Panc1 (cell line): Measurements from ENCODE around the gene ADGRV1.

Source experiments
- CTCF ChIP-seq: fragments of 450-650 bp; IDR thresholded peaks from 2 replicates; pipeline ENCODE4 v1.5.1; 2017; ENCODE audit warnings: mild to moderate bottlenecking
- POLR2AphosphoS5 ChIP-seq: IDR thresholded peaks from 2 replicates; pipeline ENCODE4 v1.6.1; 2012; ENCODE audit warnings: mild to moderate bottlenecking, low read depth, low read length, moderate library complexity
- REST ChIP-seq, 2 experiments: IDR thresholded peaks; 2 replicates each; pipeline ENCODE4 v1.6.1; 2011 to 2012; ENCODE audit warnings: low read depth in 2 of 2, control low read depth in 1 of 2, low read length in 1 of 2, mild to moderate bottlenecking in 1 of 2, moderate library complexity in 1 of 2; ENCODE audit not compliant: insufficient read depth in 1 of 2

GRCh38 chr5:90897618-90898017 is 339.0 kb downstream of the ADGRV1 start:
- TF ChIP-seq REST (IDR thresholded peaks at IDR 0.05; ENCODE audit: insufficient read depth in 1 of 2, low read depth in 2 of 2, low read length in 1 of 2) (no peak), CTCF (no peak), POLR2AphosphoS5 (no peak)
